HepG2 (cell line): ENCODE data around the gene PRICKLE3. TPM values are rescaled to one million over a fixed set of nuclear protein-coding genes. Genes with fewer than 3 reads are reported as not detected.

Source experiments
- CBFB ChIP-seq: sonication (generic); formaldehyde crosslinking; IDR thresholded peaks from 2 replicates; pipeline ENCODE4 v1.4.0; 2020; ENCODE audit warnings: missing genetic modification reagents
- CHD2 ChIP-seq: IDR thresholded peaks from 2 replicates; pipeline ENCODE4 v1.6.1; 2011; ENCODE audit warnings: low read depth, low read length, improper control_type of control experiment
- FOXK2 ChIP-seq: fragments of 450-650 bp; IDR thresholded peaks from 2 replicates; pipeline ENCODE4 v1.6.1; 2016
- HOXA7 ChIP-seq: sonication (generic); formaldehyde crosslinking; IDR thresholded peaks from 2 replicates; pipeline ENCODE4 v1.8.1; 2022; ENCODE audit warnings: mild to moderate bottlenecking, missing genetic modification reagents, moderate library complexity
- ISL2 ChIP-seq: sonication (generic); formaldehyde crosslinking; IDR thresholded peaks from 2 replicates; pipeline ENCODE4 v1.5.0; 2020; ENCODE audit warnings: missing genetic modification reagents
- KAT8 ChIP-seq: IDR thresholded peaks from 2 replicates; pipeline ENCODE4 v1.6.1; 2016; ENCODE audit warnings: missing genetic modification reagents, missing compliant biosample characterization
- NCOA2 ChIP-seq: sonication (generic); formaldehyde crosslinking; IDR thresholded peaks from 2 replicates; pipeline ENCODE4 v1.8.0; 2022; ENCODE audit warnings: inconsistent platforms
- NFE2L2 ChIP-seq: fragments of 150-350 bp; IDR thresholded peaks from 2 replicates; pipeline ENCODE4 v1.6.1; 2014; ENCODE audit warnings: low read length
- PPARG ChIP-seq: conservative IDR thresholded peaks from 2 replicates; pipeline ENCODE4 v1.6.1; 2016; ENCODE audit warnings: missing biosample characterization, missing genetic modification reagents
- RELA ChIP-seq: sonication (generic); formaldehyde crosslinking; IDR thresholded peaks from 2 replicates; pipeline ENCODE4 v1.4.0; 2020; ENCODE audit warnings: missing genetic modification reagents
- RFXANK ChIP-seq: IDR thresholded peaks from 2 replicates; pipeline ENCODE4 v1.6.1; 2016
- SMYD3 ChIP-seq: sonication (generic); formaldehyde crosslinking; IDR thresholded peaks from 2 replicates; pipeline ENCODE4 v1.8.1; 2023; ENCODE audit warnings: mild to moderate bottlenecking, missing genetic modification reagents
- SRY ChIP-seq: sonication (generic); formaldehyde crosslinking; IDR thresholded peaks from 2 replicates; pipeline ENCODE4 v1.8.0; 2022; ENCODE audit warnings: mild to moderate bottlenecking, missing genetic modification reagents
- TCF12 ChIP-seq, 2 experiments: fragments of 450-650 bp in 1 of 2; sonication (generic) in 1 of 2; formaldehyde crosslinking in 1 of 2; IDR thresholded peaks; 2 replicates each; pipeline versions ENCODE4 v1.6.1 to v1.8.0; 2017 to 2022; ENCODE audit warnings: antibody characterized with exemption in 1 of 2, mild to moderate bottlenecking in 1 of 2, missing genetic modification reagents in 1 of 2, moderate library complexity in 1 of 2
- TSC22D2 ChIP-seq: sonication (generic); formaldehyde crosslinking; IDR thresholded peaks from 2 replicates; pipeline ENCODE4 v1.5.1; 2020; ENCODE audit warnings: missing genetic modification reagents, mild to moderate bottlenecking, borderline replicate concordance
- WIZ ChIP-seq: sonication (generic); formaldehyde crosslinking; IDR thresholded peaks from 2 replicates; pipeline ENCODE4 v1.5.1; 2020; ENCODE audit warnings: mild to moderate bottlenecking, missing genetic modification reagents
- ZMAT3 ChIP-seq: sonication (generic); formaldehyde crosslinking; conservative IDR thresholded peaks from 2 replicates; pipeline ENCODE4 v1.7.0; 2021; ENCODE audit warnings: missing genetic modification reagents
- ZNF12 ChIP-seq: sonication (generic); formaldehyde crosslinking; IDR thresholded peaks from 2 replicates; pipeline ENCODE4 v1.5.0; 2020; ENCODE audit warnings: missing genetic modification reagents
- ZNF17 ChIP-seq: sonication (generic); formaldehyde crosslinking; IDR thresholded peaks from 2 replicates; pipeline ENCODE4 v1.5.0; 2020; ENCODE audit warnings: mild to moderate bottlenecking, missing genetic modification reagents
- ZNF234 ChIP-seq: sonication (generic); formaldehyde crosslinking; conservative IDR thresholded peaks from 2 replicates; pipeline ENCODE4 v1.5.1; 2020; ENCODE audit warnings: mild to moderate bottlenecking, missing genetic modification reagents
- ZNF3 ChIP-seq: IDR thresholded peaks from 2 replicates; pipeline ENCODE4 v1.7.0; 2017; ENCODE audit warnings: inconsistent platforms
- ZNF44 ChIP-seq: sonication (generic); formaldehyde crosslinking; IDR thresholded peaks from 2 replicates; pipeline ENCODE4 v1.5.1; 2020; ENCODE audit warnings: mild to moderate bottlenecking, missing genetic modification reagents
- ZNF512B ChIP-seq: sonication (generic); formaldehyde crosslinking; IDR thresholded peaks from 2 replicates; pipeline ENCODE4 v1.5.1; 2020; ENCODE audit warnings: missing genetic modification reagents, mild to moderate bottlenecking, borderline replicate concordance
- ZNF629 ChIP-seq: sonication (generic); formaldehyde crosslinking; conservative IDR thresholded peaks from 2 replicates; pipeline ENCODE4 v1.5.0; 2020; ENCODE audit warnings: missing genetic modification reagents
- ZNF644 ChIP-seq: IDR thresholded peaks from 2 replicates; pipeline ENCODE4 v1.6.1; 2016; ENCODE audit warnings: low read depth
- ZNF720 ChIP-seq: sonication (generic); formaldehyde crosslinking; IDR thresholded peaks from 2 replicates; pipeline ENCODE4 v1.4.0; 2020; ENCODE audit warnings: missing genetic modification reagents
- ZNF747 ChIP-seq: sonication (generic); formaldehyde crosslinking; IDR thresholded peaks from 2 replicates; pipeline ENCODE4 v1.8.1; 2023; ENCODE audit warnings: missing genetic modification reagents, mild to moderate bottlenecking, borderline replicate concordance
- ZNF883 ChIP-seq: sonication (generic); formaldehyde crosslinking; IDR thresholded peaks from 2 replicates; pipeline ENCODE4 v1.5.1; 2020; ENCODE audit warnings: mild to moderate bottlenecking, missing genetic modification reagents; ENCODE audit errors: not compliant biosample characterization
- polyA plus RNA-seq, 8 experiments: library from polyadenylated mRNA; depleted of rRNA in 3 of 8; stranded (reverse) in 7 of 8; unstranded in 1 of 8; fragments of >200 nt; fragmentation: Illumina TruSeq in 4 of 8; extraction: Trizol in 4 of 8; gene quantifications; 2 replicates each; pipeline versions ENCODE4 v1.2.1 to v1.2.3, GENCODE V29; 2011 to 2016; ENCODE audit warnings: low read depth in 4 of 8, missing spikeins in 1 of 8, mixed read lengths in 1 of 8; ENCODE audit not compliant: insufficient read depth in 1 of 8
- total RNA-seq, 5 experiments: library from RNA; depleted of rRNA; stranded (reverse); fragments of >200 nt; fragmentation: Illumina TruSeq; extraction: Trizol; gene quantifications; 2 replicates each; pipeline ENCODE4 v1.2.3, GENCODE V29; 2016; ENCODE audit warnings: low read depth in 1 of 5
- TF ChIP-seq, protein P1 (sequence below): sonication (generic); formaldehyde crosslinking; IDR thresholded peaks from 2 replicates; pipeline ENCODE4 v1.9.0; 2021; ENCODE audit warnings: missing genetic modification reagents, borderline replicate concordance

The PRICKLE3 gene
- total and polyA plus RNA-seq, 2 of the 13 experiments (the other 11 are each of a cell fraction or from before 2014, with no cell fraction given), result 2.6 TPM

DNA sequence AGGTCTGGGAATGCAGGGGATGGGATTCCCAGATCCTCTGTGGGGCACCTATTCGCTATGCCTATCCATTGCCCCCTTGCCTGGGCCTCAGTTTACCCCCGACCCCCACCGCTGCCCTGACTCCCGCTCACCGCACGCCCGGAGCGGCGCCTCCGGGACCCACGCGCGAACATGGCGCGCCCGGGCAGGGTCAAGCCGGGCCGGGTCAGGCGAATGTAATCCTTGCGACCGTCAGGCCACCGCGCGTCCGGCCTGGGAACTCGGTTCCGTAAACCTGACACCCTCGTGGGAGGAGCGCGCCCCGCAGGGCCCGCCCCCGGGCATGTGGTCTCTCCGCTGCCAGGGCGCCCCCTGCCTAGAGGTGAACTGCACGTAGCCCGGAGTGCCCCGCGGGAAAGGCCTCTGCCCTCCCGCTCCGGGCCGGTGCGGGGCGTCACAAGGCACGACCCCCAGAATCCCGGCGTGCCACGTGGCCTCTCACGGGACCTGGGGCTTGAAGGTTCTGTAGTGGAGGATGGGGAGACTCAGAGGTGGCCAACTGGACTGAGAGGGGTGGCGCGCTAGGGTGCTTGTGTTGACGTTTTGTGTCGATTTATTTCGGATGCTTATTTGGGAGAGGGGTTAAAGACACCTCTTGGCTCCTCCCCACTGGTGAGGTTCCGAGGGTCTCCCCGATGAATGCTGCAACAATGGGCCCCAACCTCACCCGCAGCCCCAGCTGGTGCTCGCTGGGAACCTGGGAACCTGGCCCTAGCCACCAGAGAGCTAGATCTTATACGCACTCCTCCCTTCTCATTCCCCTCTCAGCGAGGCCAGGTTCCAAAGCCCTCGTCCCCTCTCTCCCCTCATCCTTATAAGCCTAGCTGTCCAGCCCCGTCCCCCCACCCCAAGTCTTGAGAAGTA is at the start of gene PRICKLE3 (continued):
- no peak for TF ChIP-seq ZNF512B (CRISPR knock-in tag)
- TF ChIP-seq, protein P1, sequence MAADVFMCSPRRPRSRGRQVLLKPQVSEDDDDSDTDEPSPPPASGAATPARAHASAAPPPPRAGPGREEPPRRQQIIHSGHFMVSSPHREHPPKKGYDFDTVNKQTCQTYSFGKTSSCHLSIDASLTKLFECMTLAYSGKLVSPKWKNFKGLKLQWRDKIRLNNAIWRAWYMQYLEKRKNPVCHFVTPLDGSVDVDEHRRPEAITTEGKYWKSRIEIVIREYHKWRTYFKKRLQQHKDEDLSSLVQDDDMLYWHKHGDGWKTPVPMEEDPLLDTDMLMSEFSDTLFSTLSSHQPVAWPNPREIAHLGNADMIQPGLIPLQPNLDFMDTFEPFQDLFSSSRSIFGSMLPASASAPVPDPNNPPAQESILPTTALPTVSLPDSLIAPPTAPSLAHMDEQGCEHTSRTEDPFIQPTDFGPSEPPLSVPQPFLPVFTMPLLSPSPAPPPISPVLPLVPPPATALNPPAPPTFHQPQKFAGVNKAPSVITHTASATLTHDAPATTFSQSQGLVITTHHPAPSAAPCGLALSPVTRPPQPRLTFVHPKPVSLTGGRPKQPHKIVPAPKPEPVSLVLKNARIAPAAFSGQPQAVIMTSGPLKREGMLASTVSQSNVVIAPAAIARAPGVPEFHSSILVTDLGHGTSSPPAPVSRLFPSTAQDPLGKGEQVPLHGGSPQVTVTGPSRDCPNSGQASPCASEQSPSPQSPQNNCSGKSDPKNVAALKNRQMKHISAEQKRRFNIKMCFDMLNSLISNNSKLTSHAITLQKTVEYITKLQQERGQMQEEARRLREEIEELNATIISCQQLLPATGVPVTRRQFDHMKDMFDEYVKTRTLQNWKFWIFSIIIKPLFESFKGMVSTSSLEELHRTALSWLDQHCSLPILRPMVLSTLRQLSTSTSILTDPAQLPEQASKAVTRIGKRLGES, result no peak
- no peak for TF ChIP-seq NCOA2
- no peak for TF ChIP-seq WIZ (CRISPR knock-in tag)
- TF ChIP-seq ZNF44 (CRISPR knock-in tag), result no peak
- no peak for TF ChIP-seq ZNF234 (CRISPR knock-in tag)
- TF ChIP-seq PPARG (CRISPR knock-in tag), result no peak
- TF ChIP-seq ZNF629 (CRISPR knock-in tag), result no peak
- no peak for TF ChIP-seq SRY (CRISPR knock-in tag)
- no peak; the same call in 1 of the 2 replicates for TF ChIP-seq TSC22D2 (CRISPR knock-in tag)
- TF ChIP-seq RELA, result no peak
- no peak for TF ChIP-seq NFE2L2
- no peak for TF ChIP-seq FOXK2
- no peak for TF ChIP-seq ZNF747
- TF ChIP-seq ZNF12 (CRISPR knock-in tag), result no peak
- TF ChIP-seq ZNF644 (CRISPR knock-in tag), result no peak
- no peak for TF ChIP-seq HOXA7 (CRISPR knock-in tag)
- peak; percentile 24 for TF ChIP-seq ZNF883
- peak; percentile 74; the same call in 1 of the 2 replicates for TF ChIP-seq KAT8 (CRISPR knock-in tag)
- TF ChIP-seq ZNF3 (CRISPR knock-in tag), result no peak
- TF ChIP-seq TCF12 (IDR thresholded peaks at IDR 0.05), result no peak
- TF ChIP-seq TCF12 (CRISPR knock-in tag; IDR thresholded peaks at IDR 0.05), result no peak
- no peak for TF ChIP-seq SMYD3 (CRISPR knock-in tag)
- no peak for TF ChIP-seq ZNF17 (CRISPR knock-in tag)
- TF ChIP-seq ISL2, result no peak
- no peak for TF ChIP-seq ZNF720 (CRISPR knock-in tag)
- no peak for TF ChIP-seq RFXANK (CRISPR knock-in tag)
- TF ChIP-seq CHD2, result no peak
- no peak for TF ChIP-seq ZMAT3 (CRISPR knock-in tag)
- TF ChIP-seq CBFB (CRISPR knock-in tag), result no peak
